Thymus (tissue), 11 donors: ENCODE measurements around the gene KCNG2. TPM values are rescaled to one million over a fixed set of nuclear protein-coding genes. Genes with fewer than 3 reads are reported as not detected.

Source experiments
- DNase-seq, 9 donors: peaks; one replicate each; pipeline ENCODE4 v3.0.0-alpha.2; 2013; ENCODE audit warnings: low spot score in 9 of 9, low read depth in 6 of 9, missing footprints in 1 of 9
- H3K27ac ChIP-seq, 2 donors: one replicate each; pipeline ENCODE4 v1.5.1; 2013; ENCODE audit warnings: control low read depth in 1 of 2, low read depth in 1 of 2, low read length in 1 of 2, mild to moderate bottlenecking in 1 of 2, moderate library complexity in 1 of 2
- H3K27me3 ChIP-seq, 2 donors: one replicate each; pipeline ENCODE4 v1.5.1; 2013; ENCODE audit warnings: low read length in 1 of 2; ENCODE audit not compliant: control insufficient read depth in 2 of 2, insufficient read depth in 1 of 2
- H3K36me3 ChIP-seq, 2 donors: one replicate each; pipeline ENCODE4 v1.5.1; 2013; ENCODE audit warnings: low read length in 1 of 2, mild to moderate bottlenecking in 1 of 2, moderate library complexity in 1 of 2; ENCODE audit not compliant: control insufficient read depth in 2 of 2, insufficient read depth in 2 of 2
- H3K4me1 ChIP-seq, 2 donors: one replicate each; pipeline ENCODE4 v1.5.1; 2013; ENCODE audit warnings: low read length in 2 of 2; ENCODE audit not compliant: control insufficient read depth in 2 of 2, insufficient read depth in 2 of 2
- H3K4me3 ChIP-seq, 2 donors: one replicate each; pipeline ENCODE4 v1.5.1; 2013; ENCODE audit warnings: low read length in 2 of 2, control low read depth in 1 of 2, mild to moderate bottlenecking in 1 of 2
- H3K9me3 ChIP-seq, 2 donors: one replicate each; pipeline ENCODE4 v1.5.1; 2013; ENCODE audit warnings: low read length in 1 of 2, mild to moderate bottlenecking in 1 of 2; ENCODE audit not compliant: control insufficient read depth in 2 of 2, insufficient read depth in 1 of 2
- WGBS: extraction: QIAGEN DNeasy Blood & Tissue Kit; methylation state at CpG from one replicate; pipeline ENCODE4 v1.1.7; 2013; 5-methylcytosine and 5-hydroxymethylcytosine counted together
- polyA plus RNA-seq: library from polyadenylated mRNA; stranded (reverse); fragments of 200-250 nt; gene quantifications from one replicate; pipeline ENCODE4 v1.2.3, GENCODE V29; 2013
- total RNA-seq: library from RNA; stranded (reverse); fragments of 120-200 nt; gene quantifications from one replicate; pipeline ENCODE4 v1.2.4, GENCODE V29; 2013
- donor health status: healthy.

The KCNG2 gene
- total and polyA plus RNA-seq, 2 donors: 0.14 to 0.19 TPM

DNA sequence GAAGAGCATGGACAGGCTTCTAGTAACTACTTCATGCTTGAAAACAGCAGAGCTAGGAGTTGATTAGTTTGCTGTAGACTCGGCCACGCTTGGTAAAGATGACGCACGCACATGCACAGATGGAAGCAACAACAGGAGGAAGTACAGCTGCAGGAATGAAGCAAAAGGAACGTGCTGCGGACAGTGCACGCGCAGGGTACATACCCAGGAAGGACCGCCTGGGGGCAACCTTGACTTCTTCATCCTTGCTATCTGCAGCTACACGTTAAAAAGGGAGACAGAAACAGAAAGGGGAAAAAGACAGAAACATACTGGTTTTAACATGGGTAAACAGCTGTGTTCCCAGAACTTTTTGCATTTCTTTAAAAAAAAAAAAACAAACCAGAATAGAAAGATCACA lies 136.0 kb downstream of the KCNG2 start:
- 96% methylated on average over 10 of the region's 10 CpGs for WGBS
- peak overlapping the region in 1 of 2 donors; percentile 8 for H3K27ac ChIP-seq
- no peak for DNase-seq
- peaks cover 11 to 42% of the 10 kb centered on the region in 2 donors for H3K9me3 ChIP-seq
- H3K4me3 ChIP-seq: no peak overlapping the region
- peaks cover 15 to 45% of the 10 kb centered on the region in 2 donors for H3K36me3 ChIP-seq
- H3K4me1 ChIP-seq: peaks cover 0 to 4% of the 10 kb centered on the region in 2 donors
- no peaks in the 10 kb centered on the region for H3K27me3 ChIP-seq

DNA sequence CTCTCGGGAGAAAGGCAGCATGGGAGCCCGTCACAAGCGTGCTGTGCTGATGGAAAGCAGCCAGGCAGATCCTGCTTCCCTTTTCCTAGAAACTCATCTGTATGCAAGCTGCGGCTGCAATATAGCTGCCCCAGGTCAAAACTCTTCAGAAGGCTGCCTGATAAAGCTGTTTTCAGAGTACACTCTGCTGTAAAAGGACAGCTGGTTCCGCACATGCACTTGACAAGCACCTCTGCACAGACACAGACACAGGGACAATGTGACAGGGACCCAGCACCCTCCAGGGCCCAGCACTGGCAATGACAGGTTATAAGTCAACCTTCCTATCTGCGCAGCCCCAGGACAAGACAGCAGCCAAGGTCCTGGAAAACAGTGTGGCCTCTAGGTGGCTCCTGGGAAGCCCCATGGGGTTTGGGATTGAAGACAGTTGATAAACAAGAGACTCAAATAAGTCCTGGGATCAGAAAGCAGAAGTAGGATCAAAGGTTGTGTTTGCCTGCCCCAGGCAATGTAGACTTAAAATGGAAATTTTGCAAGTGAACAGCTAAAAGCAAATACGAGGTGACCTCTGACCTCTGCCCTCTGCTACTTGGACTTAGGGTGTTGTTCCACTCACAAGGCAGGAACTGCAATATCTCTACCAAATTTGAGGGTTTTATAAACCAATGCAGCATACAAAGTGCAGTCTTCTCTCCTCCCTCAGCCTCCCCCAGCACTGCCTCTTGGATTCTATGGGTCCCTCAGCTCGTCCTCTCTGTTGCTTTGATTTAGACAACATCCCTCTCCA lies 136.8 kb downstream of the KCNG2 start:
- DNase-seq: no peak
- peaks cover 0 to 4% of the 10 kb centered on the region in 2 donors for H3K4me1 ChIP-seq
- no peaks in the 10 kb centered on the region for H3K27me3 ChIP-seq
- H3K27ac ChIP-seq: peak overlapping the region in 1 of 2 donors; percentile 26
- H3K4me3 ChIP-seq: no peak overlapping the region
- H3K36me3 ChIP-seq: peaks cover 13 to 40% of the 10 kb centered on the region in 2 donors
- peaks cover 8 to 36% of the 10 kb centered on the region in 2 donors for H3K9me3 ChIP-seq
- 95% methylated on average over 8 of the region's 8 CpGs for WGBS

DNA sequence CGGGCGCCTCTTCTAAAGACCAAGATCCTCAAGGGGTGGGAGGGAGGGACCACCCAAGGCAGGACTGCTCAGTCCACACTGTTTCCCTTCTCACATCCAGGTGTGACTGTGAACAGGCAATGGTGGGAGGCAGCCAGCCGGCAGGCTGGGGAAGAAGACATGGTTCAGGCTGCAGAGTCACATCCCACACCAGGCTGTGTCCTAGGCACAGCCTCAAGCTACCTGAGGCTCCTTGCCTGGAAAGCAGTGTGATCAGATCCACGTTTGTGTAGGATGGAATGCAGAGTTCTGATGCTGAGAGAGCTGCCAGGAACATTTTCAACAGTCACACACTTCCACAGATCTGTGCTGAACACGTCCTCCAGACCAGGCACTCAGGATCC lies 137.4 kb downstream of the KCNG2 start:
- Histone ChIP-seq H3K27ac (no peak overlapping the region), H3K36me3 (peaks cover 10 to 37% of the 10 kb centered on the region in 2 donors)
- no peak for DNase-seq

DNA sequence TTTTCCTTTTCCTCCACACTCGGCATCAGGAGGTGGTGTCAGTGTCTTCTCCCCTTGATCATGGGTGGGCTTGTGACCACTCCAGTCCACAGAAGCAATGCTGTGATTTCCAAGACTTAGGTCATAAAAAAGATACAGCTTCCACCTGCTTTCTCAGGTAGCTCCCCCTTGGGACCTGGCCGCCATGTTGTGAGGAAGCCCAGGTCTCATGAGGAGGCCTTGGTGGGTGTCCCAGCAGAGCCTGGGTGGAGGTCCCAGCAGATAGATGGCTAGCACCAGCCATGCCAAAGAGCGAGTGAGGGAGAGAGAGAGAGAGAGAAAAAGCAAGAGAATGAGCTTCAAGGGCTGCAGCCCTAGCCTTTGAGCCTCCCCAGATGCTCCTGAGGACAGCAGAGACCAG lies 137.8 kb downstream of the KCNG2 start:
- Histone ChIP-seq H3K4me1 (peaks cover 0 to 4% of the 10 kb centered on the region in 2 donors), H3K27me3 (no peaks in the 10 kb centered on the region), H3K36me3 (peaks cover 12 to 37% of the 10 kb centered on the region in 2 donors), H3K27ac (no peak overlapping the region), H3K4me3 (no peak overlapping the region), H3K9me3 (peaks cover 7 to 33% of the 10 kb centered on the region in 2 donors)
- 98% methylated on average over 3 of the region's 3 CpGs for WGBS
- DNase-seq: no peak

More for the DNA sequence above, 137.4 kb downstream of the KCNG2 start:
- Histone ChIP-seq H3K27me3 (no peaks in the 10 kb centered on the region), H3K4me3 (no peak overlapping the region), H3K9me3 (peaks cover 7 to 33% of the 10 kb centered on the region in 2 donors), H3K4me1 (peaks cover 0 to 4% of the 10 kb centered on the region in 2 donors)
- WGBS: 97% methylated on average over 5 of the region's 5 CpGs

DNA sequence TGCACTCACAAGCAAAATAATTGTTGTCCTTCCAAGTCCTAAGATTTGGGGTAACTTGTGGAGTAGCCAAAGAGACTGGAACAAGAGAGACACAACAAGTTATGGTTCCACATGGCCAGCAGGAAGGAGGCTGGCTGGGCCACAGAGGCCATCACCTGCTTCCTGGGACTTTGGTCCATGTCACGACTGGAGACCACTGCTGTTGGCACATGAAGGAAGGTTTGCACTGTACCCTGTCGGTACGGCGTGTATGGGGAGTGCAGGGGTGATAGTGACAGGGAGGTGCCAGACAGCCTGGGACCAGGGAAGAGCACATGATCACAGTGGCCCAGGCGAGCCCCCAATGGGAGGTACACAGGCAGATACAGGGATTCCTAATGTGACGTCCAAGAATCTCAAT lies 138.2 kb downstream of the KCNG2 start:
- Histone ChIP-seq H3K4me3 (no peak overlapping the region), H3K27ac (no peak overlapping the region), H3K36me3 (peaks cover 16 to 42% of the 10 kb centered on the region in 2 donors), H3K4me1 (peaks cover 0 to 4% of the 10 kb centered on the region in 2 donors), H3K9me3 (peaks cover 7 to 33% of the 10 kb centered on the region in 2 donors), H3K27me3 (no peaks in the 10 kb centered on the region)
- WGBS: 96% methylated on average over 6 of the region's 6 CpGs
- DNase-seq: no peak

DNA sequence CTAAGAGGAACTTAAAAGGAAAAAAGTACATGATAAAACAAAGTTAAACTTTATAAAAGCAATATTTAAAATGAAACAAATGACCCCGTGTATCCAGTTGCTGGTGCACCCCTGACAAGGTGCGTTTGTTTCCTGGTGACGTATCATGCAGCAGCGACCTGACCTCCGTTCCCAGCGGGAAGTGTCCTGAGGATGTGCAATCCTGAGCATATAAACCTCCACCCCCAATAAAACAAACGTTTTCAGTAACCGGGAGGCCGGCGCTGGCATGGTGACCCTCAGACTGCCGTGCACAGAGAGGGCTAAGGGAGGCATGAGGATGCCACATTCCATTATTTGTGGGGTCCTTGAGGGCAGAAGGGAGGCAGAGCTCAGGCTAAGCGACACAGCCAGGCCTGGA lies 138.9 kb downstream of the KCNG2 start:
- no peak overlapping the region for H3K4me3 ChIP-seq
- no peak overlapping the region for H3K27ac ChIP-seq
- peaks cover 22 to 45% of the 10 kb centered on the region in 2 donors for H3K36me3 ChIP-seq
- H3K27me3 ChIP-seq: no peaks in the 10 kb centered on the region
- H3K9me3 ChIP-seq: peaks cover 7 to 31% of the 10 kb centered on the region in 2 donors
- no peak for DNase-seq
- H3K4me1 ChIP-seq: peaks cover 0 to 4% of the 10 kb centered on the region in 2 donors
- 98% methylated on average over 12 of the region's 12 CpGs for WGBS

DNA sequence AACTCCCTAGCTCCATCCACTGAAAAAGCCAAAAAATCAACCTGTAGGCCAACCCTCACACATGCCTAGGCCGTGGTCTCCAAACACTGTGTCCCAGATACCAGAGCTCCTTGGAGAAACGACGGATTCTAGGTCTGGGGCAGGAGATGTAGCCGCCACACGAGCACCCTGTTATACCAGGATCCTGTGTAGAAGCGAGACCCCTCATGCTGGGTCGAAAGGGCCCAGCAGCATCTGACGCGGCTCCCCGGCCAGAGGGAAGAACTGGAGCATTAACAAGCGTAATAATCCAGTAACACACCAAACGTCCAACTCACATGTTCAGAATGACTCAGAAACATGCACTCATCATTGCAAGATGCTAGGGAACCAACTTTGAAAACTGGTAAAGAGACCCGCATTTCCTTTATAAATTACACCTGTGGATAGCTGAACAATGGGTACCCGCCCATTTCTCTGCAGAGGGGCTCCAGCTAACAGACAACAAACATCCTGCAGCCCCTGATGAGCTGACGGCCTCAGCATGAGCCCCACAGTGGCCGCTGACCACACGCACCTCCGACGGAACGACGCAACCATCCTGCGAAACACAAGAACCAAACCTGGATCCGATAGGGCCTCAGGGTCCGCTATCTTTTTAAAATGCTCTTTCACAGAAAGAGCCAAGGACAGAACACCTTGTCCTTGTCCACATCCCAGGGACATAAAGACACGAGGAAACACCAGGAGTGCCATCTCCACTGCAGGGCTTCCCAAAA lies 139.5 kb downstream of the KCNG2 start:
- Histone ChIP-seq H3K27me3 (no peaks in the 10 kb centered on the region), H3K9me3 (peaks cover 7 to 29% of the 10 kb centered on the region in 2 donors), H3K27ac (no peak overlapping the region), H3K4me1 (peaks cover 0 to 8% of the 10 kb centered on the region in 2 donors), H3K36me3 (peaks cover 28 to 52% of the 10 kb centered on the region in 2 donors), H3K4me3 (no peak overlapping the region)
- 98% methylated on average over 25 of the region's 25 CpGs for WGBS
- DNase-seq: no peak

DNA sequence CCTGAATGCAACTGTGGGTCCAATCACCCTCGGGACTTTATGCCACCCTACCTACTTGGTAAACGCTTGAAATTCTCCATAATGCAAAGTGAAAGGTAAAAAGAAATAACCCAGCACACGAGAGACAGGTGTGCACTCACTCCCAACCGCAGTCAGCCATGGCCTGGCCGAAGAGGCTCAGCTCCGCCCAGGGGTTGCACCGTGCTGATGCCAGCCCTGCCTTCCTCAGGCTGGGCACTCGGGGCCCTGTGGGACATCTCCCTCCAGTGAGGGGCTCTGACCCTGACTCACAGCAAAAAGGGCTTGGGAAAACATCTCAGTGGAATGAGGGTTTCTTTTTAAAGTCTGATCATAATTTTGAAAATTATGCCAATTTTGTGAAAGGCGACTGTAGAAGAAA lies 140.5 kb downstream of the KCNG2 start:
- Histone ChIP-seq H3K27ac (no peak overlapping the region), H3K27me3 (no peaks in the 10 kb centered on the region)

DNA sequence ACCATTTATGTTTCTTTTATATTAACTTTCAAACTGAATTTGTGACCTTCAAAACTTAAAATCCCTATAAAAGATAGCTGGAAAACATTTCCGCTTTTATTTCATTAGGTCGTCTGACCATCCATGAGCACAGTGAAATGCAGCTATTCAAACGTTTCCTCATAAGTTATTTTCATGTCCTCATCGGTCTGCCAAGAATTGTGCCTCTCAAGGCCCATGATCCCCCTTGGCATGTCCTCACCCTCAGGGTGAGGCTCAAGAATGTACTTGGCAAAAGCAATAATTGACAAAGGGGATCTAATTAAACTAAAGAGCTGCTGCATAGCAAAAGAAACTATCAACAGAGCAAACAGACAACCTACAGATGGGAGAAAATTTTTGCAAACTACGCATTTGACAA lies 141.4 kb downstream of the KCNG2 start:
- 95% methylated on average over 5 of the region's 5 CpGs for WGBS
- no peak for DNase-seq
- Histone ChIP-seq H3K27me3 (no peaks in the 10 kb centered on the region), H3K27ac (no peak overlapping the region), H3K36me3 (peaks cover 36 to 61% of the 10 kb centered on the region in 2 donors), H3K9me3 (peaks cover 4 to 25% of the 10 kb centered on the region in 2 donors), H3K4me3 (no peak overlapping the region), H3K4me1 (peaks cover 5 to 14% of the 10 kb centered on the region in 2 donors)

More for the DNA sequence above, 140.5 kb downstream of the KCNG2 start:
- WGBS: 98% methylated on average over 9 of the region's 9 CpGs
- H3K4me1 ChIP-seq: peaks cover 0 to 8% of the 10 kb centered on the region in 2 donors
- peaks cover 7 to 29% of the 10 kb centered on the region in 2 donors for H3K9me3 ChIP-seq
- H3K36me3 ChIP-seq: peaks cover 36 to 61% of the 10 kb centered on the region in 2 donors
- no peak overlapping the region for H3K4me3 ChIP-seq
- no peak for DNase-seq
